Thymus (tissue), 11 donors: Measurements from ENCODE around the gene KIF5B. TPM values are rescaled to one million over a fixed set of nuclear protein-coding genes. Genes with fewer than 3 reads are reported as not detected.
"Not testable (repeated sequence)": the region's sequence is repeated elsewhere in the genome, so short reads cannot be mapped to it uniquely, and the experiment has no call there.

ENCODE experiments used
- DNase-seq, 9 donors: peaks; one replicate each; pipeline ENCODE4 v3.0.0-alpha.2; 2013; ENCODE audit warnings: low spot score in 9 of 9, low read depth in 6 of 9, missing footprints in 1 of 9
- H3K27ac ChIP-seq, 2 donors: one replicate each; pipeline ENCODE4 v1.5.1; 2013; ENCODE audit warnings: control low read depth in 1 of 2, low read depth in 1 of 2, low read length in 1 of 2, mild to moderate bottlenecking in 1 of 2, moderate library complexity in 1 of 2
- H3K27me3 ChIP-seq, 2 donors: one replicate each; pipeline ENCODE4 v1.5.1; 2013; ENCODE audit warnings: low read length in 1 of 2; ENCODE audit not compliant: control insufficient read depth in 2 of 2, insufficient read depth in 1 of 2
- H3K36me3 ChIP-seq, 2 donors: one replicate each; pipeline ENCODE4 v1.5.1; 2013; ENCODE audit warnings: low read length in 1 of 2, mild to moderate bottlenecking in 1 of 2, moderate library complexity in 1 of 2; ENCODE audit not compliant: control insufficient read depth in 2 of 2, insufficient read depth in 2 of 2
- H3K4me1 ChIP-seq, 2 donors: one replicate each; pipeline ENCODE4 v1.5.1; 2013; ENCODE audit warnings: low read length in 2 of 2; ENCODE audit not compliant: control insufficient read depth in 2 of 2, insufficient read depth in 2 of 2
- H3K4me3 ChIP-seq, 2 donors: one replicate each; pipeline ENCODE4 v1.5.1; 2013; ENCODE audit warnings: low read length in 2 of 2, control low read depth in 1 of 2, mild to moderate bottlenecking in 1 of 2
- H3K9me3 ChIP-seq, 2 donors: one replicate each; pipeline ENCODE4 v1.5.1; 2013; ENCODE audit warnings: low read length in 1 of 2, mild to moderate bottlenecking in 1 of 2; ENCODE audit not compliant: control insufficient read depth in 2 of 2, insufficient read depth in 1 of 2
- WGBS: extraction: QIAGEN DNeasy Blood & Tissue Kit; methylation state at CpG from one replicate; pipeline ENCODE4 v1.1.7; 2013; 5-methylcytosine and 5-hydroxymethylcytosine counted together
- polyA plus RNA-seq: library from polyadenylated mRNA; stranded (reverse); fragments of 200-250 nt; gene quantifications from one replicate; pipeline ENCODE4 v1.2.3, GENCODE V29; 2013
- total RNA-seq: library from RNA; stranded (reverse); fragments of 120-200 nt; gene quantifications from one replicate; pipeline ENCODE4 v1.2.4, GENCODE V29; 2013
- donor health status: healthy.

KIF5B gene
- total and polyA plus RNA-seq, 2 donors = 47.3 to 70.4 TPM

DNA sequence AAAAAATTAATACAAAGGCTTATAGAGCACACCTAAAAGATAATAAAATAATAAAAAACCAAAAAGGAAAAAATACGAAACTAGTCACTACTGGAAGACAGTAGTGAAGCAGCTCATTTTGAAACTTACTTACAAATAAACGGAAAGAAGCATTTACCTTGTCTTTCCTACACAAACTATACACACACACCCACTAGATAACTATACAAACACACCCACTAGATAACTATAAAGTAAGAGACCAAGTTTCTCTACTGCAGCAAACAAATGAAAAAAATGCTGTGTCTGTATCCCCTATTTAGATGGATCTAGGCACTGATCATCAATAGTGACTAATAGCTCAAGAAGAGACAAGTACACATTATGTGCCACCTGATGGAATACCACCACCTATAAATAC is 49.2 kb downstream of the KIF5B start:
- H3K4me3 ChIP-seq = no peak overlapping the region

DNA sequence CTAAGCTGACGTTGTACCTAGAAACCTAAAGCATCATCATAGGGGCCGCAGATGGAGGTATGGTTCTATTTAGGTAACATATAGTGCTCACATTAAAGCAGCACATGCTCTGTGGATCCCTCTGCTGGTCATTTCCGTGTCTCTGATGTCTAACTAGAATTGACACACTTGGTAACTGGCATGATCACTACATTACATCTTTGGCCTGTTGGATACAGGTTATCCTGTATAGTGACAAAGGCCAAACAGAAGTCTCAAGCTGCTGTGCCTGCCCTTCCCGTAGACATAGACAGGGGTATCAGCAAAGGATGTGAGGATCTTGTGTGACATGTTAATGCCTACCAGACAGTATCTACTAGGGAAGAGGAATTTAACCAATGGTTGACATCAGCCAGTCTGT is 51.2 kb downstream of the KIF5B start:
- peaks cover 3 to 34% of the 10 kb centered on the region in 2 donors for H3K36me3 ChIP-seq
- WGBS = 72% methylated on average over 4 of the region's 4 CpGs

More for the DNA sequence above, 49.2 kb downstream of the KIF5B start:
- no peaks in the 10 kb centered on the region for H3K9me3 ChIP-seq
- 97% methylated on average over 2 of the region's 2 CpGs for WGBS
- peaks cover 3 to 46% of the 10 kb centered on the region in 2 donors for H3K36me3 ChIP-seq
- no peaks in the 10 kb centered on the region for H3K4me1 ChIP-seq
- H3K27ac ChIP-seq = no peak overlapping the region
- DNase-seq = no peak
- H3K27me3 ChIP-seq = no peaks in the 10 kb centered on the region

DNA sequence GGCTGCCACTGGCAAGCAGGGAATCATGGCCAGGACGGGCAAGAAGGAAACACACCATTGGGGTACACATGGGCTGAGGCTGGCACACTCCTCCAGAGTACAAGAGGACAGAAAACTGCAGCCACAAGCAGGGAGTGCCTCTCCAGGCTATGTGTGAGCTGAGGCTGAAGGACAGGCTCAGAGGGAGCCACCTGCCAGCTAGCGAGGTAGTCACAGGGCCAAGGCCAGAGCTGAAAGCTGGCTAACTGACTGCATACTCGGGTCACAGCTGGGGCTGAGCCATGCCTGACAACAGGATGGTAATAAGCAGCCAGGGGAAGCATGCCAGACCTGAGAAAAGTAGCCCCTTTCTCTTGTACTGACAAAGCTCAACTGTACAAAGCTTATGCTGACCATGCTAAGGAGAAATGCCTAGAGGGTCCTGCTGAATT is 52.0 kb downstream of the KIF5B start:
- no peak for DNase-seq
- no peaks in the 10 kb centered on the region for H3K9me3 ChIP-seq
- WGBS = 92% methylated on average over 3 of the region's 3 CpGs
- no peaks in the 10 kb centered on the region for H3K4me1 ChIP-seq
- H3K36me3 ChIP-seq = peaks cover 3 to 26% of the 10 kb centered on the region in 2 donors
- H3K27me3 ChIP-seq = no peaks in the 10 kb centered on the region
- H3K27ac ChIP-seq = no peak overlapping the region
- H3K4me3 ChIP-seq = no peak overlapping the region

More for the DNA sequence above, 51.2 kb downstream of the KIF5B start:
- Histone ChIP-seq H3K27me3 (no peaks in the 10 kb centered on the region), H3K27ac (no peak overlapping the region), H3K4me3 (no peak overlapping the region), H3K9me3 (no peaks in the 10 kb centered on the region), H3K4me1 (no peaks in the 10 kb centered on the region)
- peak; percentile 19 to 73 (median 44) for DNase-seq

DNA sequence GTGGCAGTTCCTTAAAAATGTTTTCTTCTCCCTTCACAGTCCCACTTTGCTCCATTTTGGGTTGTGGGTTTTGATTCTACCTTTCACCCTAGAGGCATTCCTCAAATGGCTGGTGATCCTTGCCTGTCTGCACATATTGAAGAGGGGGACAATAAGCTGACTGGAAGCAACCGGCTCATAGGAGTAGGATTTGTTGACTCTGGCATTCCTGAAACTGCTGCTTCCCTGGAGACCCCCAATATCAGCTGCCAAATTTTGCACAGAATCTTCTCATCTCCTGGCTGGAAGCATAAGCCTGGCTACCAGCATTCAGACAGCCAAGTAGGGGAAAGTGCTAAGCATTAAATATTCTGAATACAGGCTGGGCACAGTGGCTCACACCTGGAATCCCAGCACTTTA is 53.7 kb downstream of the KIF5B start:
- Histone ChIP-seq H3K27ac (no peak overlapping the region), H3K36me3 (peaks cover 3 to 13% of the 10 kb centered on the region in 2 donors), H3K9me3 (no peaks in the 10 kb centered on the region), H3K27me3 (no peaks in the 10 kb centered on the region), H3K4me3 (no peak overlapping the region), H3K4me1 (no peaks in the 10 kb centered on the region)
- WGBS = 95% methylated on average over 1 of the region's 1 CpG
- DNase-seq = no peak

DNA sequence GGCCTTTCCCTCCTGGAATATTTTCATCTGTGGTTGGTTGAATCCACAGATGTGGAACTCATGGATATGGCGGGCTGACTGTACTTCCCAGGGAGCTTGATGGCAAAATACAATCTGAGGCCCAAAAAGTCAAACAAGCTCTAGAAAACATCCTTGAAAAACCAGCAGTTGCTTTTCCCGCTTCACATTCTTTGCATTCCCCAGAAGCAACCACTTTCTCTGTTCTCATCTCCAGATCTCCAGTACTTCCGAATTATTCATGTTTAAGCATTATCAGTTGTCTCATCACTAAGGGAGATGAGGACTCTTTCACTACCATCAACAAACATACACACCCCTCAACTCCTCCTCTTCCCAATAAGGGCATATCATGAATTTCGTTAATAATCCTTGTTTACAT is 55.3 kb downstream of the KIF5B start:
- DNase-seq = no peak
- H3K27me3 ChIP-seq = no peaks in the 10 kb centered on the region
- peaks cover 3 to 8% of the 10 kb centered on the region in 2 donors for H3K36me3 ChIP-seq
- H3K4me1 ChIP-seq = no peaks in the 10 kb centered on the region
- no peak overlapping the region for H3K4me3 ChIP-seq
- no peaks in the 10 kb centered on the region for H3K9me3 ChIP-seq
- no peak overlapping the region for H3K27ac ChIP-seq
- WGBS = 71% methylated on average over 4 of the region's 4 CpGs

DNA sequence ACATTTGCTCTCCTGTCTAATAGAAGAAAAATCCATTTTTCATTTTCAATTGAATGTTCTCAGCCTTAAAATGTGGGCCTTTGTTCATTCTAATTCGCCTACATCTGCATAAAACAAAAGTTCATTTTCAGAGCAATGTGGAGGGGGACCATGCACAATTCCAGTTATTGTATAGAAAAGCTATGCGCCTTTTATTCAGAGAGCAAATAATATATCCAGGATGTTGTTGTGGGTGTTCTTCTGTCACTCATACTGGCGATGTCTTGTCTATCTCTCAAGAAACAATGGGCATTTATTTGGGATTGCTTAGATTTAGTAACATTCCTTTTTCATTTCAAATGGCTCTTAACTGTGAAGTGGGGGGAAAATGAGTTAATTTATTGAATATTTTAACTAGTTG is 56.4 kb downstream of the KIF5B start:
- Histone ChIP-seq H3K4me1 (no peaks in the 10 kb centered on the region), H3K9me3 (no peaks in the 10 kb centered on the region), H3K27me3 (no peaks in the 10 kb centered on the region), H3K27ac (no peak overlapping the region), H3K36me3 (no peaks in the 10 kb centered on the region), H3K4me3 (no peak overlapping the region)
- DNase-seq = no peak
- WGBS = 97% methylated on average over 3 of the region's 3 CpGs

DNA sequence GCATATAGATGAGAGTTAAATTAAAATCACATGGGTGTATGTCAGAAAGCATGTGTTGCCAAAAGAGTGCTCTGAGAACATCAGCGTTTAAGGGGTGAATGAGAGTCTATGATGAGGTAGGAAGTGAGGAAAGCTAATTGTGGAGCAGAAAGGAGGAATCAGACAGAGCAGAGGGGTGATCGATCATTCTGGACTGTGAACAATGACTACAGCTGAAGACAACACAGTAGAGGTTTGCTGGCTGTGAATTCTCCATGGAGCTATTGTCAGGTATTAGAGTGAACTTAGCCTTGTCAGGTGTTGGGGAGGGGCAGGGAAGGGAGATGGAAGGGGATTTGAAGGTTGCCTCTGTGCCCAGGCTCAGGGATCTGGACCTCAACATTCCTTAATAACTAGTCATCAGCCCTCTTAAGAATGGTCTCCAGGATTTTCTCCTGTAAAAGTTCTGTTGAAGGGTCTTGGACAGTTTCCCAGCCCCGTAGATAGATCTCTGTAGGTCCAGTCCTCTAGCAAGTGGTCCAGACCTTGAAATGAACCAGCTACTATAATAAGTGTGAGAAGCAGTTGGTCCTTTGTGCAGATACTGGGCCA is 57.1 kb downstream of the KIF5B start:
- DNase-seq = no peak
- 64% methylated on average over 3 of the region's 3 CpGs for WGBS
- H3K36me3 ChIP-seq = no peaks in the 10 kb centered on the region
- H3K27me3 ChIP-seq = no peaks in the 10 kb centered on the region
- H3K27ac ChIP-seq = no peak overlapping the region
- no peaks in the 10 kb centered on the region for H3K4me1 ChIP-seq
- no peaks in the 10 kb centered on the region for H3K9me3 ChIP-seq
- no peak overlapping the region for H3K4me3 ChIP-seq

DNA sequence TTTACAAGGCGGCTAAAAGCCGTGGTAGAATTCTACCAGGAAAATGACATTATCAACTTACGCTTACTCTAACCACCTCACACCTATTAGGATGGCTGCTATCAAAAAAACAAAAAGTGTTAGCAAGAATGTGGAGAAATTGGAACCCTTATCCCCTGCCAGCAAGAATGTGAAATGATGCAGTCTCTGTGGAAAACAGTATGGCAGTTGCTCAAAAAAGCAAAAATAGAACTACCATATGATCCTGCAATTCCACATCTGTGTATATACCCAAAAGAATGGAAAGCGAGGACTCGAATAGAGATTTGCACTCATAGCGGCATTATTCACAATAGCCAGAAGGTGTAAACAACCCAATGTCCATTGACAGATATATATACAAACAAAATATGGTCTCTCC is 61.3 kb downstream of the KIF5B start:
- Histone ChIP-seq H3K9me3 (no peaks in the 10 kb centered on the region), H3K4me3 (no peak overlapping the region), H3K27ac (no peak overlapping the region), H3K36me3 (no peaks in the 10 kb centered on the region), H3K4me1 (no peaks in the 10 kb centered on the region), H3K27me3 (no peaks in the 10 kb centered on the region)
- WGBS = 83% methylated on average over 6 of the region's 6 CpGs
- no peak for DNase-seq

DNA sequence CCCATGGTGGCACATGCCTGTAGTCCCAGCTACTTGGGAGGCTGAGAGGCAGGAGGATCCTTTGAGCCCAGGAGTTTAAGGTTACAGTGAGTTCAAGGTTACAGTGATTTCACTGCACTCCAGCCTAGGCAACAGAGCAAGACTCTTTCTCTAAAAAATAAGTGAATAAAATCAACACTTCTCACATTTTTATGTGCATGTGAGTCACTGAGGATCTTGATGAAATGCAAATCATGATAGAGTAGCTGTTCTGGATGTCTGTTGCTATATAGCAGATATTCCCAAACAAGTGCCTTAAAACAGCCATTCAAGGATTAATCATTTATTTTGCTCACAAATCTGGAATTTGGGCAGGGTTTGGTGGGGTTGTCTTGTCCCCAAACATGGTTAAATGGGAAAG is 65.3 kb downstream of the KIF5B start:
- no peak for DNase-seq
- Histone ChIP-seq H3K27me3 (no peaks in the 10 kb centered on the region), H3K27ac (no peak overlapping the region), H3K4me3 (no peak overlapping the region), H3K36me3 (no peaks in the 10 kb centered on the region), H3K4me1 (no peaks in the 10 kb centered on the region), H3K9me3 (no peaks in the 10 kb centered on the region)

DNA sequence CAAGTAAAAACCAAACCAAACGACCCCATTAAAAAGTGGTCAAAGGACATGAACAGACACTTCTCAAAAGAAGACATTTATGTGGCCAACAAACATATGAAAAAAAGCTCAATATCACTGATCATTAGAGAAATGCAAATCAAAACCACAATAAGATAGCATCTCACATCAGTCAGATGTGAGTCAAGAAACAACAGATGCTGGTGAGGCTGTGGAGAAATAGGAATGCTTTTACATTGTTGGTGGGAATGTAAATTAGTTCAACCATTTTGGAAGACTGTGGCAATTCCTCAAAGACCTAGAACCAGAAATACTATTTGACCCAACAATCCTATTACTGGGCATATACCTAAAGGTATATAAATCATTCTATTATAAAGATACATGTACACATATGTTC is 68.4 kb downstream of the KIF5B start:
- not testable (repeated sequence) for H3K27ac ChIP-seq, H3K4me1 ChIP-seq, H3K36me3 ChIP-seq, H3K9me3 ChIP-seq, DNase-seq, H3K4me3 ChIP-seq, H3K27me3 ChIP-seq
- WGBS = 64% methylated on average over 1 of the region's 1 CpG
